WTC11 (cell line): Measurements from ENCODE around the gene OR2V1.

Source experiments
- ATF3 ChIP-seq: sonication (generic); formaldehyde crosslinking; conservative IDR thresholded peaks from 2 replicates; pipeline ENCODE4 v1.8.1; 2022; ENCODE audit warnings: mild to moderate bottlenecking, missing genetic modification reagents
- E2F4 ChIP-seq: sonication (generic); formaldehyde crosslinking; IDR thresholded peaks from 2 replicates; pipeline ENCODE4 v1.8.1; 2022; ENCODE audit warnings: low read depth, mild to moderate bottlenecking, moderate library complexity, missing genetic modification reagents, borderline replicate concordance
- MLX ChIP-seq: sonication (generic); formaldehyde crosslinking; IDR thresholded peaks from 2 replicates; pipeline ENCODE4 v1.8.1; 2023; ENCODE audit warnings: mild to moderate bottlenecking, missing genetic modification reagents, moderate library complexity
- TEAD1 ChIP-seq: sonication (generic); formaldehyde crosslinking; IDR thresholded peaks from 2 replicates; pipeline ENCODE4 v1.8.0; 2022; ENCODE audit warnings: mild to moderate bottlenecking, missing genetic modification reagents
- ZNF121 ChIP-seq: sonication (generic); formaldehyde crosslinking; IDR thresholded peaks from 2 replicates; pipeline ENCODE4 v1.8.0; 2023; ENCODE audit warnings: missing genetic modification reagents
- TF ChIP-seq, protein P1 (sequence below): fragments of 200-600 bp; IDR thresholded peaks from 2 replicates; pipeline ENCODE4 v1.8.0; 2022; ENCODE audit warnings: antibody characterized with exemption
- TF ChIP-seq, protein P2 (sequence below): fragments of 250-450 bp; sonication (Bioruptor Pico); IDR thresholded peaks from 2 replicates; pipeline ENCODE4 v1.8.0; 2021; ENCODE audit warnings: mild to moderate bottlenecking

DNA sequence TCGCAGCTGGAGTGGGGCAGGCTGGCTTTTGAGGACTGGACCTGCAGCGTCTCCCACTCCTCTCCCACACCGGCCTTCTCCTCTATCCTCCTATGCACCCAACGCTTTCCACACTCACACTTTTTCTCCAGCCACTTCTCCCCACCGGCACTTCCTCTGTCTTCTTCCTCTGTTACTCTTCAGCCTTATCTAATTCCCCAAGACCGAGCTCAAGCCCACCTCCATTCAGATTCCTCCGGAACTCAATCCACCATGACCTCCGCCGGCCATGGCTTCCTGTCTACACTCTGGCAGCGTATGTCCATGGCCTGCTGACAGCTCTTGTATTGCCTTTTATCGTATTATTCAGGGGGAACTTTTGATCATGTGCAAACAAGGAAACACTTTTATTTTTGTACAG, 545 bp upstream of the OR2V1 start:
- TF ChIP-seq MLX (CRISPR knock-in tag) = no peak
- no peak for TF ChIP-seq TEAD1 (CRISPR knock-in tag)
- no peak for TF ChIP-seq ZNF121 (CRISPR knock-in tag)
- TF ChIP-seq, protein P1, sequence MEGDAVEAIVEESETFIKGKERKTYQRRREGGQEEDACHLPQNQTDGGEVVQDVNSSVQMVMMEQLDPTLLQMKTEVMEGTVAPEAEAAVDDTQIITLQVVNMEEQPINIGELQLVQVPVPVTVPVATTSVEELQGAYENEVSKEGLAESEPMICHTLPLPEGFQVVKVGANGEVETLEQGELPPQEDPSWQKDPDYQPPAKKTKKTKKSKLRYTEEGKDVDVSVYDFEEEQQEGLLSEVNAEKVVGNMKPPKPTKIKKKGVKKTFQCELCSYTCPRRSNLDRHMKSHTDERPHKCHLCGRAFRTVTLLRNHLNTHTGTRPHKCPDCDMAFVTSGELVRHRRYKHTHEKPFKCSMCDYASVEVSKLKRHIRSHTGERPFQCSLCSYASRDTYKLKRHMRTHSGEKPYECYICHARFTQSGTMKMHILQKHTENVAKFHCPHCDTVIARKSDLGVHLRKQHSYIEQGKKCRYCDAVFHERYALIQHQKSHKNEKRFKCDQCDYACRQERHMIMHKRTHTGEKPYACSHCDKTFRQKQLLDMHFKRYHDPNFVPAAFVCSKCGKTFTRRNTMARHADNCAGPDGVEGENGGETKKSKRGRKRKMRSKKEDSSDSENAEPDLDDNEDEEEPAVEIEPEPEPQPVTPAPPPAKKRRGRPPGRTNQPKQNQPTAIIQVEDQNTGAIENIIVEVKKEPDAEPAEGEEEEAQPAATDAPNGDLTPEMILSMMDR = no peak
- TF ChIP-seq ATF3 (CRISPR knock-in tag) = no peak
- no peak for TF ChIP-seq E2F4 (CRISPR knock-in tag)
- TF ChIP-seq, protein P2, sequence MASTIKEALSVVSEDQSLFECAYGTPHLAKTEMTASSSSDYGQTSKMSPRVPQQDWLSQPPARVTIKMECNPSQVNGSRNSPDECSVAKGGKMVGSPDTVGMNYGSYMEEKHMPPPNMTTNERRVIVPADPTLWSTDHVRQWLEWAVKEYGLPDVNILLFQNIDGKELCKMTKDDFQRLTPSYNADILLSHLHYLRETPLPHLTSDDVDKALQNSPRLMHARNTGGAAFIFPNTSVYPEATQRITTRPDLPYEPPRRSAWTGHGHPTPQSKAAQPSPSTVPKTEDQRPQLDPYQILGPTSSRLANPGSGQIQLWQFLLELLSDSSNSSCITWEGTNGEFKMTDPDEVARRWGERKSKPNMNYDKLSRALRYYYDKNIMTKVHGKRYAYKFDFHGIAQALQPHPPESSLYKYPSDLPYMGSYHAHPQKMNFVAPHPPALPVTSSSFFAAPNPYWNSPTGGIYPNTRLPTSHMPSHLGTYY (CRISPR knock-in tag) = no peak
